ENCODE results near the gene XRRA1. TPM values are rescaled to one million over a fixed set of nuclear protein-coding genes. Genes with fewer than 3 reads are reported as not detected.
"Not testable (repeated sequence)": the region's sequence is repeated elsewhere in the genome, so short reads cannot be mapped to it uniquely, and the experiment has no call there.

XRRA1 gene
- total RNA-seq, 1 donor from 2014 or later, result 8.9 TPM

- Histone ChIP-seq H3K4me1 (ENCODE audit: insufficient read depth, low read length) (peaks cover 6% of the 10 kb centered on the region), H3K36me3 (ENCODE audit: insufficient read depth, low read length) (peaks cover 48% of the 10 kb centered on the region), H3K4me2 (ENCODE audit: low read length) (no peak overlapping the region), H4K20me1 (ENCODE audit: insufficient read depth, low read length) (peaks cover 57% of the 10 kb centered on the region), H3K27me3 (ENCODE audit: insufficient read depth, low read length) (no peaks in the 10 kb centered on the region), H3K4me3 (ENCODE audit: insufficient read depth, low read depth, low read length) (no peak overlapping the region), H3K9me3 (ENCODE audit: insufficient read depth, low read depth, low read length) (no peaks in the 10 kb centered on the region), H3K27ac (ENCODE audit: low read depth, low read length) (no peak overlapping the region), H2AFZ (ENCODE audit: low read depth, low read length) (no peak overlapping the region), H3K79me2 (ENCODE audit: insufficient read depth, low read length) (peaks cover 63% of the 10 kb centered on the region), H3K9ac (ENCODE audit: low read length) (no peak overlapping the region)
- H3K27ac Mint-ChIP-seq (ENCODE audit: unreplicated experiment), result no peak overlapping the region
- peaks cover 7% of the 10 kb centered on the region for H3K4me1 Mint-ChIP-seq (ENCODE audit: low read depth, unreplicated experiment)
- H3K9me3 Mint-ChIP-seq (ENCODE audit: unreplicated experiment), result no peaks in the 10 kb centered on the region
- DNase-seq (ENCODE audit: low read depth) (no peak), FAIRE-seq (no peak)
- H3K27me3 Mint-ChIP-seq (ENCODE audit: low read depth, unreplicated experiment), result no peaks in the 10 kb centered on the region
- H3K36me3 Mint-ChIP-seq (ENCODE audit: low read depth, unreplicated experiment), result peaks cover 20% of the 10 kb centered on the region
- H3K4me3 Mint-ChIP-seq (ENCODE audit: unreplicated experiment), result no peak overlapping the region
- TF ChIP-seq EZH2 (IDR thresholded peaks at IDR 0.05; ENCODE audit: insufficient read depth, low read length) (no peak), CTCF (IDR thresholded peaks at IDR 0.05; ENCODE audit: insufficient read depth, low read depth, low read length) (no peak)
Observed at GRCh38 chr11:74971424-74971823, 22.5 kb upstream of the XRRA1 start.

GRCh38 chr11:74970852-74971395 is 22.0 kb upstream of the XRRA1 start:
- no peak overlapping the region for H2AFZ ChIP-seq (ENCODE audit: low read depth, low read length)
- peaks cover 20% of the 10 kb centered on the region for H3K36me3 Mint-ChIP-seq (ENCODE audit: low read depth, unreplicated experiment)
- TF ChIP-seq EZH2 (IDR thresholded peaks at IDR 0.05; ENCODE audit: insufficient read depth, low read length), result no peak
- H3K27me3 Mint-ChIP-seq (ENCODE audit: low read depth, unreplicated experiment), result no peaks in the 10 kb centered on the region
- H3K27ac Mint-ChIP-seq (ENCODE audit: unreplicated experiment), result no peak overlapping the region
- no peak overlapping the region for H3K4me3 Mint-ChIP-seq (ENCODE audit: unreplicated experiment)
- no peak overlapping the region for H3K9ac ChIP-seq (ENCODE audit: low read length)
- FAIRE-seq (no peak), DNase-seq (ENCODE audit: low read depth) (no peak)
- peaks cover 9% of the 10 kb centered on the region for H3K4me1 Mint-ChIP-seq (ENCODE audit: low read depth, unreplicated experiment)
- no peaks in the 10 kb centered on the region for H3K27me3 ChIP-seq (ENCODE audit: insufficient read depth, low read length)
- H3K4me3 ChIP-seq (ENCODE audit: insufficient read depth, low read depth, low read length), result no peak overlapping the region
- peaks cover 6% of the 10 kb centered on the region for H3K4me1 ChIP-seq (ENCODE audit: insufficient read depth, low read length)
- peaks cover 68% of the 10 kb centered on the region for H3K79me2 ChIP-seq (ENCODE audit: insufficient read depth, low read length)
- no peaks in the 10 kb centered on the region for H3K9me3 ChIP-seq (ENCODE audit: insufficient read depth, low read depth, low read length)
- H4K20me1 ChIP-seq (ENCODE audit: insufficient read depth, low read length), result peaks cover 60% of the 10 kb centered on the region
- no peak overlapping the region for H3K4me2 ChIP-seq (ENCODE audit: low read length)
- H3K36me3 ChIP-seq (ENCODE audit: insufficient read depth, low read length), result peaks cover 45% of the 10 kb centered on the region
- H3K27ac ChIP-seq (ENCODE audit: low read depth, low read length), result no peak overlapping the region
- H3K9me3 Mint-ChIP-seq (ENCODE audit: unreplicated experiment), result no peaks in the 10 kb centered on the region

- peaks cover 55% of the 10 kb centered on the region for H4K20me1 ChIP-seq (ENCODE audit: insufficient read depth, low read length)
Observed at GRCh38 chr11:74966651-74967050, 17.8 kb upstream of the XRRA1 start.

GRCh38 chr11:74960128-74960527 is 11.2 kb upstream of the XRRA1 start:
- H3K4me2 ChIP-seq (ENCODE audit: low read length); FAIRE-seq; H3K4me1 ChIP-seq (ENCODE audit: insufficient read depth, low read length); H3K27me3 Mint-ChIP-seq (ENCODE audit: low read depth, unreplicated experiment); H3K4me3 Mint-ChIP-seq (ENCODE audit: unreplicated experiment); H3K9me3 Mint-ChIP-seq (ENCODE audit: unreplicated experiment); H2AFZ ChIP-seq (ENCODE audit: low read depth, low read length); H3K27ac Mint-ChIP-seq (ENCODE audit: unreplicated experiment); H3K9ac ChIP-seq (ENCODE audit: low read length); H3K36me3 Mint-ChIP-seq (ENCODE audit: low read depth, unreplicated experiment); H3K9me3 ChIP-seq (ENCODE audit: insufficient read depth, low read depth, low read length); H3K27ac ChIP-seq (ENCODE audit: low read depth, low read length); DNase-seq (ENCODE audit: low read depth); H3K27me3 ChIP-seq (ENCODE audit: insufficient read depth, low read length); H3K4me3 ChIP-seq (ENCODE audit: insufficient read depth, low read depth, low read length); H3K36me3 ChIP-seq (ENCODE audit: insufficient read depth, low read length): not testable (repeated sequence)
- H4K20me1 ChIP-seq (ENCODE audit: insufficient read depth, low read length), result peaks cover 91% of the 10 kb centered on the region
- peaks cover 18% of the 10 kb centered on the region for H3K4me1 Mint-ChIP-seq (ENCODE audit: low read depth, unreplicated experiment)
- peaks cover 99% of the 10 kb centered on the region for H3K79me2 ChIP-seq (ENCODE audit: insufficient read depth, low read length)

More at GRCh38 chr11:74966651-74967050, 17.8 kb upstream of the XRRA1 start:
- peaks cover 6% of the 10 kb centered on the region for H3K4me1 ChIP-seq (ENCODE audit: insufficient read depth, low read length)
- FAIRE-seq (no peak), DNase-seq (ENCODE audit: low read depth) (peak; percentile 75)
- H3K9me3 Mint-ChIP-seq (ENCODE audit: unreplicated experiment), result no peaks in the 10 kb centered on the region
- peak overlapping the region; percentile 27 for H3K4me2 ChIP-seq (ENCODE audit: low read length)
- no peak for TF ChIP-seq EZH2 (IDR thresholded peaks at IDR 0.05; ENCODE audit: insufficient read depth, low read length)
- TF ChIP-seq CTCF (IDR thresholded peaks at IDR 0.05; ENCODE audit: insufficient read depth, low read depth, low read length), result no peak
- H3K4me3 Mint-ChIP-seq (ENCODE audit: unreplicated experiment), result no peak overlapping the region
- peaks cover 9% of the 10 kb centered on the region for H3K4me1 Mint-ChIP-seq (ENCODE audit: low read depth, unreplicated experiment)
- H3K4me3 ChIP-seq (ENCODE audit: insufficient read depth, low read depth, low read length), result no peak overlapping the region
- H3K27ac ChIP-seq (ENCODE audit: low read depth, low read length), result peak overlapping the region; percentile 80
- peak overlapping the region; percentile 55 for H3K9ac ChIP-seq (ENCODE audit: low read length)
- no peaks in the 10 kb centered on the region for H3K9me3 ChIP-seq (ENCODE audit: insufficient read depth, low read depth, low read length)
- no peaks in the 10 kb centered on the region for H3K27me3 ChIP-seq (ENCODE audit: insufficient read depth, low read length)
- no peaks in the 10 kb centered on the region for H3K27me3 Mint-ChIP-seq (ENCODE audit: low read depth, unreplicated experiment)
- peaks cover 90% of the 10 kb centered on the region for H3K79me2 ChIP-seq (ENCODE audit: insufficient read depth, low read length)
- H3K27ac Mint-ChIP-seq (ENCODE audit: unreplicated experiment), result no peak overlapping the region
- H2AFZ ChIP-seq (ENCODE audit: low read depth, low read length), result no peak overlapping the region
- H3K36me3 Mint-ChIP-seq (ENCODE audit: low read depth, unreplicated experiment), result peaks cover 2% of the 10 kb centered on the region
- H3K36me3 ChIP-seq (ENCODE audit: insufficient read depth, low read length), result peaks cover 33% of the 10 kb centered on the region

Measured in astrocyte (in vitro differentiated cells and primary cell).